Measurements from ENCODE around the gene PDXDC1.

GRCh38 chr16:15037745-15038144 is 62.9 kb downstream of the PDXDC1 start:
- TF ChIP-seq POLR2A (IDR thresholded peaks at IDR 0.05; ENCODE audit: low read length): no peak
- no peak for TF ChIP-seq GATA1 (IDR thresholded peaks at IDR 0.05; ENCODE audit: low read depth, low read length)

Measured in erythroblast (primary cell).